Bronchial epithelial cell (primary cell): ENCODE measurements around the gene UPB1. TPM values are rescaled to one million over a fixed set of nuclear protein-coding genes. Genes with fewer than 3 reads are reported as not detected.
A peak's percentile ranks its signal among the peaks of the same experiment; 100 is the strongest.
"Not testable (repeated sequence)": the region's sequence is repeated elsewhere in the genome, so short reads cannot be mapped to it uniquely, and the experiment has no call there.

Experiments used
- DNase-seq: peaks from one replicate; pipeline ENCODE4 v3.0.0-alpha.2; 2010; ENCODE audit warnings: low read depth
- FAIRE-seq: peaks from 2 replicates; lab custom pipeline; 2011; peaks lifted over from hg19 to GRCh38; lab: Jason Lieb, UNC
- H3K27me3 ChIP-seq: 2 replicates; pipeline ENCODE4 v1.5.1; 2011; ENCODE audit warnings: low read length; ENCODE audit not compliant: control insufficient read depth, insufficient read depth
- H3K36me3 ChIP-seq: 2 replicates; pipeline ENCODE4 v1.5.1; 2011; ENCODE audit warnings: low read length; ENCODE audit not compliant: control insufficient read depth, insufficient read depth
- H3K4me3 ChIP-seq: 2 replicates; pipeline ENCODE4 v1.5.1; 2011; ENCODE audit warnings: mild to moderate bottlenecking, low read depth, low read length, control low read depth
- total RNA-seq: library from RNA; depleted of rRNA; stranded (reverse); fragments of >200 nt; gene quantifications from 2 replicates; pipeline ENCODE4 v1.2.1, GENCODE V29; 2014
- TF ChIP-seq, protein P1 (sequence below): IDR thresholded peaks from 2 replicates; pipeline ENCODE4 v1.5.1; 2011; ENCODE audit warnings: mild to moderate bottlenecking, moderate library complexity, low read length, control low read depth, inconsistent platforms; ENCODE audit not compliant: insufficient read depth, severe bottlenecking

The UPB1 gene
- total RNA-seq, 1 donor from 2014 or later = not detected

- peak; percentile 58 for FAIRE-seq
- DNase-seq = peak; percentile 61
- TF ChIP-seq, protein P1, sequence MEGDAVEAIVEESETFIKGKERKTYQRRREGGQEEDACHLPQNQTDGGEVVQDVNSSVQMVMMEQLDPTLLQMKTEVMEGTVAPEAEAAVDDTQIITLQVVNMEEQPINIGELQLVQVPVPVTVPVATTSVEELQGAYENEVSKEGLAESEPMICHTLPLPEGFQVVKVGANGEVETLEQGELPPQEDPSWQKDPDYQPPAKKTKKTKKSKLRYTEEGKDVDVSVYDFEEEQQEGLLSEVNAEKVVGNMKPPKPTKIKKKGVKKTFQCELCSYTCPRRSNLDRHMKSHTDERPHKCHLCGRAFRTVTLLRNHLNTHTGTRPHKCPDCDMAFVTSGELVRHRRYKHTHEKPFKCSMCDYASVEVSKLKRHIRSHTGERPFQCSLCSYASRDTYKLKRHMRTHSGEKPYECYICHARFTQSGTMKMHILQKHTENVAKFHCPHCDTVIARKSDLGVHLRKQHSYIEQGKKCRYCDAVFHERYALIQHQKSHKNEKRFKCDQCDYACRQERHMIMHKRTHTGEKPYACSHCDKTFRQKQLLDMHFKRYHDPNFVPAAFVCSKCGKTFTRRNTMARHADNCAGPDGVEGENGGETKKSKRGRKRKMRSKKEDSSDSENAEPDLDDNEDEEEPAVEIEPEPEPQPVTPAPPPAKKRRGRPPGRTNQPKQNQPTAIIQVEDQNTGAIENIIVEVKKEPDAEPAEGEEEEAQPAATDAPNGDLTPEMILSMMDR = peak; percentile 90
- H3K4me3 ChIP-seq = no peak overlapping the region
- H3K27me3 ChIP-seq = no peaks in the 10 kb centered on the region
- no peaks in the 10 kb centered on the region for H3K36me3 ChIP-seq
These were observed 30.4 kb downstream of the UPB1 start for GRCh38 chr22:24525416-24526037.

DNA sequence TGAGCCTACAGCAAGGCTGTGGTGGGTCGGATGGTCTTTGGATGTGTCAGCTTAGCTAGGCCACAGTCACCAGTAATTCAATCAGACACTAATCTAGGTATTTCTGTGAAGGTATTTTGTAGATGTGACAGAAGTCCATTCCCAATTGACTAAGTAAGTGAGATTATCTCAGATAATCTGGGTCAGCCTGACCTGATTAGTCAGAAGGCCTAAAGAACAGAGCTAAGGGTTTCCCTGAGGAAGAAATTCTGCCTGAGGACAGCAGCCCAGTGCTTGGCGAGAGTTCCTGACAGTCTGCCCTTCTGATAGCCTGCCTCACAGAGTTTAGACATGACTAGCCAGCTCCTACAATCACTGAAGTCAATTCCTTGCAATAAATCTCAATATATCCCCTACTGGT, 31.1 kb downstream of the UPB1 start:
- no peak for DNase-seq
- no peak for FAIRE-seq

GRCh38 chr22:24529898-24530297, 34.8 kb downstream of the UPB1 start:
- Histone ChIP-seq H3K36me3 (no peaks in the 10 kb centered on the region), H3K27me3 (no peaks in the 10 kb centered on the region), H3K4me3 (no peak overlapping the region)
- DNase-seq = no peak
- FAIRE-seq = no peak
- TF ChIP-seq, protein P1 = no peak

More for the DNA sequence above, 31.1 kb downstream of the UPB1 start:
- TF ChIP-seq, protein P1 = no peak
- no peak overlapping the region for H3K4me3 ChIP-seq
- no peaks in the 10 kb centered on the region for H3K36me3 ChIP-seq
- H3K27me3 ChIP-seq = no peaks in the 10 kb centered on the region

- DNase-seq, H3K36me3 ChIP-seq, H3K27me3 ChIP-seq, FAIRE-seq, H3K4me3 ChIP-seq: not testable (repeated sequence)
These were observed 35.8 kb downstream of the UPB1 start for GRCh38 chr22:24530968-24531367.

DNA sequence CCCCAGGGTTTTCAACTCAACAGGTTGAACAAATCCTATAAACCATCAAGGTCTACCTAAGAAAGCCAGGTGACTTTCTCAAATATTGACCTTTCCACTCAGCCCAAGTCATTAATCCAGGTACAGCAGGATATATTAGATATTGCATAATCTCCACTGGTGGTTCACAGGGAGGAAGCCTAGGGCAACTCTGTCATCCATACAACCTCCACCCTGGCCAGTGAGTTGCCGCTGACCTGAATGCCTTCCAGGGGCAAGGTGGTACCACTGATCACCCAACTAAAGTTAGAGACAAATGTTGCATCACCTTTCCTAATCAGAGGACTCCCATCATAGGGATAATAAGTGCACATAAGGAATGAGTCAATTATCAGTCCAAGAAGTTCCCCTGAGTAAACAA, 36.9 kb downstream of the UPB1 start:
- Histone ChIP-seq H3K27me3 (no peaks in the 10 kb centered on the region), H3K4me3 (no peak overlapping the region), H3K36me3 (no peaks in the 10 kb centered on the region)
- peak; percentile 23 for DNase-seq
- TF ChIP-seq, protein P1 = no peak
- FAIRE-seq = no peak

GRCh38 chr22:24535348-24535747, 40.2 kb downstream of the UPB1 start:
- H3K27me3 ChIP-seq = no peaks in the 10 kb centered on the region
- DNase-seq = no peak
- no peak overlapping the region for H3K4me3 ChIP-seq
- H3K36me3 ChIP-seq = no peaks in the 10 kb centered on the region
- TF ChIP-seq, protein P1 = no peak
- no peak for FAIRE-seq
